Lower lobe of right lung (tissue), 2 donors: Measurements from ENCODE around the gene APPL2. TPM values are rescaled to one million over a fixed set of nuclear protein-coding genes. Genes with fewer than 3 reads are reported as not detected.

Source experiments
- ATAC-seq, 2 donors: fragments of 200-7000 bp; cut with Tn5 transposase; one replicate each; pipeline ENCODE4 v1.9.1; 2020 to 2022; ENCODE audit warnings: mild to moderate bottlenecking in 2 of 2, moderate library complexity in 2 of 2
- DNase-seq: peaks from one replicate; pipeline ENCODE4 v3.0.0-alpha.2; 2020
- H3K27ac ChIP-seq: fragments of 200-600 bp; one replicate; pipeline ENCODE4 v1.8.0; 2022
- H3K27me3 ChIP-seq: fragments of 200-600 bp; one replicate; pipeline ENCODE4 v1.8.0; 2022; ENCODE audit warnings: low read depth
- H3K36me3 ChIP-seq: fragments of 200-600 bp; one replicate; pipeline ENCODE4 v1.8.0; 2022; ENCODE audit warnings: mild to moderate bottlenecking
- H3K4me1 ChIP-seq: fragments of 200-600 bp; one replicate; pipeline ENCODE4 v1.8.0; 2022
- H3K4me3 ChIP-seq: fragments of 200-600 bp; one replicate; pipeline ENCODE4 v1.8.0; 2022; ENCODE audit warnings: mild to moderate bottlenecking
- H3K9me3 ChIP-seq: fragments of 200-600 bp; one replicate; pipeline ENCODE4 v1.8.0; 2022
- intact Hi-C: fragments of 100-400 bp; cut with DNase I; formaldehyde crosslinking; loops from one replicate; pipeline ENCODE4 v1.11.0; 2022
- total RNA-seq: library from RNA; stranded (reverse); fragmentation: NEBNext Ultra II Directional; extraction: Animal tissue kit (Norgen Biotek cat#: 25700); gene quantifications from one replicate; pipeline ENCODE4 v1.2.1, GENCODE V29; 2021
- TF ChIP-seq, protein P1 (sequence below): fragments of 200-600 bp; IDR thresholded peaks from one replicate; pipeline ENCODE4 v1.8.0; 2022; ENCODE audit warnings: antibody characterized with exemption, mild to moderate bottlenecking
- donor health status: DM: no; HTN: yes; CAD: no; lungs with severe emphysema.

APPL2 gene
- total RNA-seq, 1 donor from 2014 or later, result 34.0 TPM

DNA sequence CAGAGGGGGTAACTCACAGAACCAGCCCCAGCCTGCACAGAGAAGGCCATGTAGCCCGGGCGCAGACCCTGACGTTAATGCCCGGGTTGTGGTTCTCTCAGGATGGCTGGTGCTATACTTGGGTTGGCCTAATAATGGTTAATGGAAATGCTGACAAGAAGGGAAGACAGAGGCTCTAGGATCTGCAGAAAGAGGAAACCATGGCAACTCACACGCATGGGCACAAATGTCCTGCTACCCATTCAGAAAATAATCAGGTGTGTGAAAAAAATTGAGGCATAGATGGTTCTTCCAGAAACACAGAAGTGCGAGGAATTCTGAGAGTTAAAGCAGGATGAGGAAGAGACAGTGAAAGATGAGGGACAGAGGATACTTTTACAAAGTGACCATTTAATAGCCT is 33.8 kb downstream of the APPL2 start:
- Histone ChIP-seq H3K9me3 (no peaks in the 10 kb centered on the region), H3K4me3 (no peak overlapping the region), H3K36me3 (peaks cover 97% of the 10 kb centered on the region), H3K4me1 (no peaks in the 10 kb centered on the region), H3K27ac (no peak overlapping the region), H3K27me3 (no peaks in the 10 kb centered on the region)
- DNase-seq (no peak), ATAC-seq (no peak)
- TF ChIP-seq, protein P1, sequence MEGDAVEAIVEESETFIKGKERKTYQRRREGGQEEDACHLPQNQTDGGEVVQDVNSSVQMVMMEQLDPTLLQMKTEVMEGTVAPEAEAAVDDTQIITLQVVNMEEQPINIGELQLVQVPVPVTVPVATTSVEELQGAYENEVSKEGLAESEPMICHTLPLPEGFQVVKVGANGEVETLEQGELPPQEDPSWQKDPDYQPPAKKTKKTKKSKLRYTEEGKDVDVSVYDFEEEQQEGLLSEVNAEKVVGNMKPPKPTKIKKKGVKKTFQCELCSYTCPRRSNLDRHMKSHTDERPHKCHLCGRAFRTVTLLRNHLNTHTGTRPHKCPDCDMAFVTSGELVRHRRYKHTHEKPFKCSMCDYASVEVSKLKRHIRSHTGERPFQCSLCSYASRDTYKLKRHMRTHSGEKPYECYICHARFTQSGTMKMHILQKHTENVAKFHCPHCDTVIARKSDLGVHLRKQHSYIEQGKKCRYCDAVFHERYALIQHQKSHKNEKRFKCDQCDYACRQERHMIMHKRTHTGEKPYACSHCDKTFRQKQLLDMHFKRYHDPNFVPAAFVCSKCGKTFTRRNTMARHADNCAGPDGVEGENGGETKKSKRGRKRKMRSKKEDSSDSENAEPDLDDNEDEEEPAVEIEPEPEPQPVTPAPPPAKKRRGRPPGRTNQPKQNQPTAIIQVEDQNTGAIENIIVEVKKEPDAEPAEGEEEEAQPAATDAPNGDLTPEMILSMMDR, result no peak
- intact Hi-C loops, result no loop called here

DNA sequence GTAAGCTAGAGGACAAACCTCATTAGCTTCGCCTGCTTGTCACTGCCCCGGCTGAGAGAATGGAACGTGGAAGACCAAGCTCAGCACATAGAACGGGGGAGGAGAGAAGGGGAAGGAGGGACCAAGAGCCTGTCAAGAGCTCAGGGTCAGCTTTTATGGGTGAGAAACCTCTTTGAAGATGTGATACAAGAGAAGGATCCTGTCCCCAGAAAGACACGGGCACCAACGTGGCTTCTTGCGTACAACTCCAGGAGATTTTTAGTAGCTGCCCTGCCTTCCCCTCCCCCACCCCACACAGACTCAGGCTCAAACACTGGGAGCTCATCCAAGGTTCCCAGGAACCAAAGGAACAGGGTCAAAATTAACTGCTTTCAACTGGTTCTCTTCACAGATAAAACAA is 34.7 kb downstream of the APPL2 start:
- Histone ChIP-seq H3K9me3 (no peaks in the 10 kb centered on the region), H3K4me3 (no peak overlapping the region), H3K27ac (no peak overlapping the region), H3K4me1 (no peaks in the 10 kb centered on the region), H3K36me3 (peaks cover 97% of the 10 kb centered on the region), H3K27me3 (no peaks in the 10 kb centered on the region)
- ATAC-seq (no peak), DNase-seq (no peak)
- TF ChIP-seq, protein P1, result no peak
- intact Hi-C loops, result no loop called here

DNA sequence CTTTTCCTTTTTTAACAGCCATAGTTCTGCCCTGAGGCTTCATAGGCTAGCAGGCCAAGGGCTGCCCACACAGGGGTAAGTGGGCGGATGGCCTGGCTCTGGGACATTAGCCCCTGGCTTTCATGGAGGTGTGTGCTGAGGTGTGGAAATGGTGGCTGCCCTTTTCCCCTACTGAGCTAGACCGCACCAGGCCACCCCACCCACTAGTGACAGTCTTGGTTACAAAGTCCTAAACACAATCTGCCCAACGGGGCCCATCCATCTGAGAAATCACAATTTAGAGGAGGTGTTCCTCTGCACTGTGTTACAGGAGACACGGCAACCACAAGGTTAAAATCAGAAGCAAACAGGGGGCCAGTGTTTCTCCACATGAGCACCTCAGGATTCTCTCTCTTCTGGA is 35.6 kb downstream of the APPL2 start:
- H3K9me3 ChIP-seq, result no peaks in the 10 kb centered on the region
- no peak for DNase-seq
- H3K36me3 ChIP-seq, result peaks cover 97% of the 10 kb centered on the region

DNA sequence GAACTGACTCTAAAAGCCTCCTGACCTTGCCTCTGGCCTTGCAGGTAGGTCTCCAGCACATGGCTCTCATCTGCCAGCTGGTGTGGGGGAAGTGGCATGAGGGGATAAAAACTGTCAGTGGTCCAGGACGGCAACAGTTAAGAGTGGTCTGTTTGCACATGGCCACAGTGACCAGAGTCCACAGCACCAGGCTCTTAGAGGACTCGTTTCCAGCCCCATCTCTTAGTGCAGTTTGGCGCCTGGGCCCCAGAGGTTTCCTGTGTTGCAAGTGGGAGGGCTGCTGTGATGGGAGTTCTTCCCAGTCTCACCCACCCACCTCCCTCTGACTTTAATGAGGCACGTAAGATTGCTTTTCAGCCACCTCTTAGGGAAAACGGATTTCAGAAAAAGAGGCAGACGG is 37.0 kb downstream of the APPL2 start:
- peaks cover 97% of the 10 kb centered on the region for H3K36me3 ChIP-seq

More for the DNA sequence above, 35.6 kb downstream of the APPL2 start:
- no peak for ATAC-seq
- Histone ChIP-seq H3K27ac (no peak overlapping the region), H3K27me3 (no peaks in the 10 kb centered on the region), H3K4me1 (no peaks in the 10 kb centered on the region), H3K4me3 (no peak overlapping the region)
- TF ChIP-seq, protein P1, result no peak
- intact Hi-C loops, result no loop called here

DNA sequence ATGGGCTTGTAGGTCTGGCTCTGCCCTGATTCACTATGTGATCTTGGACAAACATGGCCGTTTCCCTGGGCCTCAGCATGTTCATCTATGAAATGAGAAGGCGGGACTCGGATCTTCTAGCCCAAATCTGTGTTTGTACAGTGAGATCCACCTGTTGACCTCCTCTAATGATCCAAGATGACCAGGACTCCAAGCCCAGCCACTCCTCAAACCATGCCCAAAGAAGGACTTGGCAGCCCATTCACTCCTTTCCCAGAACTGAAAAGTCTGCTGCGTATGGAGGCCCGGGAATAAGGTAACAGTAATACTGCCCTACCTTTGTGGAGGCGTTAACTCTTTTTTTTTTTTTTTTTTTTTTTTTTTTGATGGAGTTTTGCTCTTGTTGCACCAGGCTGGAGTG is 39.9 kb downstream of the APPL2 start:
- H3K4me3 ChIP-seq, result no peak overlapping the region
- H3K36me3 ChIP-seq, result peaks cover 98% of the 10 kb centered on the region
- H3K27me3 ChIP-seq, result no peaks in the 10 kb centered on the region
- H3K4me1 ChIP-seq, result no peaks in the 10 kb centered on the region
- DNase-seq, result no peak
- intact Hi-C loops, result no loop called here
- no peak overlapping the region for H3K27ac ChIP-seq
- no peak for ATAC-seq
- no peaks in the 10 kb centered on the region for H3K9me3 ChIP-seq
- TF ChIP-seq, protein P1, result no peak

More for the DNA sequence above, 37.0 kb downstream of the APPL2 start:
- TF ChIP-seq, protein P1, result no peak
- ATAC-seq (no peak), DNase-seq (no peak)
- no peak overlapping the region for H3K27ac ChIP-seq
- H3K27me3 ChIP-seq, result no peaks in the 10 kb centered on the region
- intact Hi-C loops, result no loop called here
- H3K4me3 ChIP-seq, result no peak overlapping the region
- no peaks in the 10 kb centered on the region for H3K9me3 ChIP-seq
- H3K4me1 ChIP-seq, result no peaks in the 10 kb centered on the region

DNA sequence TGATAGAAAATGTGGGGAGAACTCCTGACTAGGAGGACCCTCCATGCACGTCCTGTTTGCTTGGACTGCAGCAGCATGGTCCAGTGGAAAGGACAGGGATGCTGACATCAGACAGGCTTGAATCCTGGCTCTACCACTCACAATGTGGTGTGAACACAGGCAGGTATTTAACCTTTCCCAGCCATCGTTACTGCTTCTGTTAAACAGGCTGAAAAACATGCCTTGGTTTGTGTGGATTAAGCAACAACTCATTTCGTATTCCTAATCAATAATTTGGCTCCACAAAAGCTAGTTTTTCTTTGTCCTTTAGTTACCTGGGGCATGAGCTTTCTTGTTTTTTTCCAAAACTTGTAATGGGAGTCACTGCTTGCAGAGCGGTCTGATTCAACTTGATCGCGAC is 41.0 kb downstream of the APPL2 start:
- TF ChIP-seq, protein P1, result no peak
- no peak for ATAC-seq
- peaks cover 98% of the 10 kb centered on the region for H3K36me3 ChIP-seq

More for the DNA sequence above, 41.0 kb downstream of the APPL2 start:
- intact Hi-C loops, result no loop called here
- no peak for DNase-seq
- Histone ChIP-seq H3K4me1 (no peaks in the 10 kb centered on the region), H3K4me3 (no peak overlapping the region), H3K9me3 (no peaks in the 10 kb centered on the region), H3K27me3 (no peaks in the 10 kb centered on the region), H3K27ac (no peak overlapping the region)
